Bone marrow (tissue), 2 donors: Measurements from ENCODE around the gene HAUS5.

Source experiments
- DNase-seq, 2 donors: peaks; one replicate each; lab custom pipeline; 2025; lab: John Stamatoyannopoulos, UW

The HAUS5 gene

GRCh38 chr19:35607661-35608060, 4.9 kb upstream of the HAUS5 start:
- DNase-seq: no peak

- no peak for DNase-seq
Observed at GRCh38 chr19:35608251-35608650, 4.3 kb upstream of the HAUS5 start.

- DNase-seq: no peak
Observed at GRCh38 chr19:35609851-35610353, 2.6 kb upstream of the HAUS5 start.

GRCh38 chr19:35612224-35612558, 344 bp upstream of the HAUS5 start:
- DNase-seq: no peak

GRCh38 chr19:35613574-35613973, 1.0 kb downstream of the HAUS5 start:
- DNase-seq: no peak

GRCh38 chr19:35615036-35615435, 2.5 kb downstream of the HAUS5 start:
- DNase-seq: no peak

- DNase-seq: no peak
Observed at GRCh38 chr19:35618857-35619256, 6.3 kb downstream of the HAUS5 start.

- DNase-seq: no peak
Observed at GRCh38 chr19:35619290-35619923, 6.9 kb downstream of the HAUS5 start.

GRCh38 chr19:35620001-35620400, 7.5 kb downstream of the HAUS5 start:
- no peak for DNase-seq

- DNase-seq: no peak
Observed at GRCh38 chr19:35621708-35622107, 9.2 kb downstream of the HAUS5 start.

GRCh38 chr19:35622750-35623149, 10.2 kb downstream of the HAUS5 start:
- no peak for DNase-seq

- DNase-seq: no peak
Observed at GRCh38 chr19:35623327-35624010, 10.9 kb downstream of the HAUS5 start.

- DNase-seq: no peak
Observed at GRCh38 chr19:35628264-35628564, 15.7 kb downstream of the HAUS5 start.

- DNase-seq: peak; percentile 95 to 99
Observed at GRCh38 chr19:35628565-35629331, 16.2 kb downstream of the HAUS5 start, which contains the start of gene RBM42. RBM42 (plus strand) TSS chr19:35629036; CDS start chr19:35629154, 118 bp downstream.

- no peak for DNase-seq
Observed at GRCh38 chr19:35629332-35629633, 16.7 kb downstream of the HAUS5 start.

GRCh38 chr19:35633727-35634440, 21.3 kb downstream of the HAUS5 start:
- DNase-seq: no peak

GRCh38 chr19:35636651-35637050, 24.1 kb downstream of the HAUS5 start:
- DNase-seq: no peak

GRCh38 chr19:35637165-35637564, 24.6 kb downstream of the HAUS5 start:
- no peak for DNase-seq

GRCh38 chr19:35639321-35639639, 26.7 kb downstream of the HAUS5 start:
- no peak for DNase-seq

- DNase-seq: no peak
Observed at GRCh38 chr19:35639863-35640262, 27.3 kb downstream of the HAUS5 start.

GRCh38 chr19:35641515-35642151, 29.1 kb downstream of the HAUS5 start, which contains the start of gene ETV2:
ETV2 (plus strand) TSS chr19:35641745; CDS start chr19:35642461, 716 bp downstream.
- DNase-seq: no peak

GRCh38 chr19:35642312-35642711, 29.8 kb downstream of the HAUS5 start:
- DNase-seq: no peak
